ACC112 (cell line): Measurements from ENCODE around the gene TMEM203.
"Not testable (repeated sequence)": the region's sequence is repeated elsewhere in the genome, so short reads cannot be mapped to it uniquely, and the experiment has no call there.

Source experiments
- H2AFZ ChIP-seq: fragments of 200-600 bp; sonication (generic); one replicate; pipeline ENCODE4 v1.6.0; 2017; ENCODE audit warnings: antibody characterized with exemption, low read length; ENCODE audit not compliant: unreplicated experiment
- H3K27ac ChIP-seq: fragments of 200-600 bp; sonication (generic); 2 replicates; pipeline ENCODE4 v1.5.1; 2014; ENCODE audit warnings: low read depth, mild to moderate bottlenecking, antibody characterized with exemption, low read length, moderate library complexity
- H3K27me3 ChIP-seq: fragments of 200-600 bp; sonication (generic); 2 replicates; pipeline ENCODE4 v1.6.1; 2014; ENCODE audit warnings: mild to moderate bottlenecking, antibody characterized with exemption, low read length, moderate library complexity, mixed read lengths; ENCODE audit not compliant: insufficient read depth
- H3K36me3 ChIP-seq: fragments of 200-600 bp; sonication (generic); 2 replicates; pipeline ENCODE4 v1.6.1; 2016; ENCODE audit warnings: mild to moderate bottlenecking, antibody characterized with exemption, low read length, moderate library complexity, mixed read lengths; ENCODE audit not compliant: insufficient read depth
- H3K4me1 ChIP-seq: fragments of 200-600 bp; sonication (generic); one replicate; pipeline ENCODE4 v1.6.1; 2016; ENCODE audit warnings: low read length, mixed read lengths; ENCODE audit not compliant: insufficient read depth, unreplicated experiment, control insufficient read depth
- H3K4me3 ChIP-seq: fragments of 200-600 bp; sonication (generic); 2 replicates; pipeline ENCODE4 v1.5.1; 2014; ENCODE audit warnings: mild to moderate bottlenecking, low read depth, low read length
- H3K79me2 ChIP-seq: fragments of 200-600 bp; sonication (generic); one replicate; pipeline ENCODE4 v1.6.0; 2016; ENCODE audit warnings: low read length; ENCODE audit not compliant: control insufficient read depth, unreplicated experiment, insufficient read depth

The TMEM203 gene

DNA sequence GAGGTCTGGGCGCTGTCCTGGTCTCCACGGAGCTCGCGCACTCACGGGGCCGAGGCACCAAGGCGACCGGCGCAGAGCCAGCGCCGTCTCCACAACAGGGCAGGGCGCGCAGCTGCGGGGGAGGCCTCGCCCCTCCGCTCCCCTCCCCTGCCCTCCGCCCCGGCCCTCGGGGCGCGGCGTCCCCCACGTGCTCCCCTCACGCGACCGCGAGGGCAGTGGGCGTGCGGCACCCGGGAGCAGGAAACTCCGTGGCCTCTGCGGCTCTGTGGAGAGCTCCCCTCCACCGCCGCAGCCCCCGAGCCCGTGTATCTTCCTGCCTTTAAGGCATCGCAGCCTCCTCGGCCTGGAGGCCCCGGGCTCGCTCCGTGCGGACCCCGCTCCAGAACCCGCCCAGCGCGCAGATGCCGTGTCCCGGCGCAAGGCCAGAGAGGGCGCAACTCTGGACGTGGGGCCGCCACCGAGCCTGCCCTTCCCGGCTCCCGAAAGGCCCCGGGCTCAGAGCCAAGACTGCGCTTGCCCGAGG lies 34.9 kb upstream of the TMEM203 start:
- H3K4me1 ChIP-seq: peaks cover 34% of the 10 kb centered on the region
- no peaks in the 10 kb centered on the region for H3K27me3 ChIP-seq
- H3K79me2 ChIP-seq: peaks cover 41% of the 10 kb centered on the region
- peak overlapping the region; percentile 21 for H2AFZ ChIP-seq
- H3K4me3 ChIP-seq: peak overlapping the region; percentile 91
- peaks cover 15% of the 10 kb centered on the region; the same call in 1 of the 2 replicates for H3K36me3 ChIP-seq
- H3K27ac ChIP-seq: peak overlapping the region; percentile 88

- not testable (repeated sequence) for H3K27me3 ChIP-seq
- Histone ChIP-seq H2AFZ (peak overlapping the region; percentile 21), H3K27ac (peak overlapping the region; percentile 88), H3K36me3 (peaks cover 15% of the 10 kb centered on the region; the same call in 1 of the 2 replicates), H3K79me2 (peaks cover 41% of the 10 kb centered on the region), H3K4me3 (peak overlapping the region; percentile 91), H3K4me1 (peaks cover 34% of the 10 kb centered on the region)
Observed at GRCh38 chr9:137239541-137240200, 34.2 kb upstream of the TMEM203 start.

GRCh38 chr9:137237759-137238726 lies 32.6 kb upstream of the TMEM203 start:
- Histone ChIP-seq H3K36me3 (peaks cover 14% of the 10 kb centered on the region; the same call in 1 of the 2 replicates), H3K4me1 (peaks cover 21% of the 10 kb centered on the region), H3K27me3 (no peaks in the 10 kb centered on the region), H3K4me3 (no peak overlapping the region), H3K27ac (no peak overlapping the region), H3K79me2 (peaks cover 29% of the 10 kb centered on the region), H2AFZ (no peak overlapping the region)

DNA sequence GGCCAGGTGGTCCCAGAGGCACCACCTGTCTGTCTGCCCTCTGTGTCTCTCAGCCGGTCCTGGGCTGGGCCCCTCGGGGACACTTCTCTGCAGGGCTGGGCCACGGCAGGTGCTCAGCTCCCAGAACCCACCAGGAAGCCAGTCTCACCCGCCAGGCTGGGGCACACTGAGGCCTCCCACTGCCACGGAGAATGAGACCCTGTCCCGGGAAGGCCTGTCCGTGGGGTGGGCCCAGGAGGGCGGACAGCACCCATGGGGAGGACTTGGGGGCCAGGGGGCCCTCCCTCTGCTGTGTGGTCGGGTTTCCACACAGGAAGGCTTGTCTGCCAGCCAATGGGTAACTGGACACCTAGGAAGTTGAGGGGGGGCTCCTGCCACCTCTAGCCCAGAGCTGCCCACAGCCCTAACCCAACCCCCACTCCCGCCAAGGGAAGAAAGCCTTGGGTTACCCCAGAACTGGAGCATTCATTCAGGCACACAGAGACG lies 31.5 kb upstream of the TMEM203 start:
- H2AFZ ChIP-seq: no peak overlapping the region
- H3K27me3 ChIP-seq: no peaks in the 10 kb centered on the region
- H3K36me3 ChIP-seq: peaks cover 4% of the 10 kb centered on the region; the same call in 1 of the 2 replicates
- no peak overlapping the region for H3K4me3 ChIP-seq
- peaks cover 14% of the 10 kb centered on the region for H3K4me1 ChIP-seq
- peaks cover 18% of the 10 kb centered on the region for H3K79me2 ChIP-seq
- H3K27ac ChIP-seq: no peak overlapping the region

DNA sequence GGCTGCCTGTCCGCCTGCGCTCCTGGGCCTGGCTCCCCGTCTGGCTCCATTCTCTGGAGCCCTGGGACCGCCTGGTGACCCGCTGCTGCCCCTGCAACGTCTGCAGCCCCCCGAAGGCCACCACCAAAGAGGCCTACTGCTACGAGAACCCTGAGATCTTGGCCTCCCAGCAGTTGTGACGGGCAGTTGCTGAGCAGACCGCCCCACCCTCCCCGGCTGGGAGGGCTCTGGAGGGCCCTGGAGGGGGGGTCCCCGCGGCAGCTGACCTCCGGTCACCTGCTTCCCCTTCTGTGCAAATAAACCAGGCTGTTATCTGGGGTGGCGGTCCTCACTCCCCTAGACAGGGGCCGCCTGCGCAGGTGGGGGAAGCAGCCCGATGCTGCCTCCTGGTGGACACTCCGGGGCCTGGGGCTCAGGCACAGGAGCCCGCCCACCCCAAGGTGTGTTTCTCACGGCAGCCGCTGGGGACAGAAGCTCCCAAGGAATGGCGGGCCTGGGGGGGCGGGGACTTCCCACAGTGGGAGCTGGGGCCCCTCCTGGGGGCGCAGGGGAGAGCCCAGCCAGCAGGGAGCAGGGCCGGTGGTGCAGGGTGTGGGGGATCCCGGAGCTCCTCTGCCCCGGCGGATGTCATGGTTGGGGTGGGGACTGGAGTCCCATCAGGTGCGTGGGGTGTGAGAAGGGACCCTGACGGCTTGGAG lies 30.9 kb upstream of the TMEM203 start:
- Histone ChIP-seq H3K36me3 (no peaks in the 10 kb centered on the region), H3K4me1 (peaks cover 14% of the 10 kb centered on the region), H3K79me2 (peaks cover 13% of the 10 kb centered on the region), H3K27ac (no peak overlapping the region), H2AFZ (no peak overlapping the region), H3K27me3 (no peaks in the 10 kb centered on the region), H3K4me3 (no peak overlapping the region)

DNA sequence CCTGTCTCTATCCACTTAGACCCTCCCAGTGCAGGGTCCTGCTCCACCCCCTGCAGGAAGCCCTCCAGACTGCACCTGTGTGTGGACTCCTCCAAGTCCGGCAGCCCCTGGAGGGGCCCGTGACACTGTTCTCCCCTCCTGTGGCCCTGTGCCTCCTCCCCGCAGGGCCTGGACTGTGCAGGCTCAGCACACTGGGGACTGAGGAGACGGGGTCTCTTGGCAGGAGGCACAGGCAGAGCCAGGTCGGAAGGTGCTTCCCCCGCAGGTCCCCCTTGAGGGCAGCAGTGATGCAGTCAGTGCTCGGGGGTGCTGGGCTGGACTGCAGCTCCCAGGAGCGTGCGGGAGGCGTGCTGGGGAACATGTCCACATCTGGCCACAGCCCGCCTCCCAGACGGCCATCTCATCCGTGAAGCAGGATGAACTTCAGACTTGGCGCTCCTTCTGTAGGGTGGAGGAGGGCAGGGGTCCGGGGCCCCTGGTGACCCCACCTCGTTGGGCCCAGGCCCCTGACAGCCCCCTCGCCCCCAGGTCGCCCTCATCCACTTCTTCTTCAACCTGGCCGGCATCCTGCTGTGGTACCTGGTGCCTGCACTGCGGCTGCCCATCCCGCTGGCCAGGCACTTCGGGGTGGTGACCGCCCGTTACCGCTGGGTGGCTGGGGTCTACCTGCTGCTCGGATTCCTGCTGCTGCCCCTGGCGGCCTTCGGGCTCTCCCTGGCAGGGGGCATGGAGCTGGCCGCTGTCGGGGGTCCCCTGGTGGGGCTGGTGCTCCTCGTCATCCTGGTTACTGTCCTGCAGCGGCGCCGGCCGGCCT lies 30.2 kb upstream of the TMEM203 start:
- Histone ChIP-seq H3K27me3 (no peaks in the 10 kb centered on the region), H3K36me3 (no peaks in the 10 kb centered on the region), H3K79me2 (peaks cover 13% of the 10 kb centered on the region), H2AFZ (no peak overlapping the region), H3K27ac (no peak overlapping the region), H3K4me3 (no peak overlapping the region), H3K4me1 (peaks cover 14% of the 10 kb centered on the region)

- H3K4me1 ChIP-seq: peaks cover 14% of the 10 kb centered on the region
- peaks cover 13% of the 10 kb centered on the region for H3K79me2 ChIP-seq
- no peak overlapping the region for H3K27ac ChIP-seq
- H2AFZ ChIP-seq: no peak overlapping the region
- no peak overlapping the region for H3K4me3 ChIP-seq
- no peaks in the 10 kb centered on the region for H3K27me3 ChIP-seq
- H3K36me3 ChIP-seq: no peaks in the 10 kb centered on the region
Observed at GRCh38 chr9:137234758-137235423, 29.4 kb upstream of the TMEM203 start.

DNA sequence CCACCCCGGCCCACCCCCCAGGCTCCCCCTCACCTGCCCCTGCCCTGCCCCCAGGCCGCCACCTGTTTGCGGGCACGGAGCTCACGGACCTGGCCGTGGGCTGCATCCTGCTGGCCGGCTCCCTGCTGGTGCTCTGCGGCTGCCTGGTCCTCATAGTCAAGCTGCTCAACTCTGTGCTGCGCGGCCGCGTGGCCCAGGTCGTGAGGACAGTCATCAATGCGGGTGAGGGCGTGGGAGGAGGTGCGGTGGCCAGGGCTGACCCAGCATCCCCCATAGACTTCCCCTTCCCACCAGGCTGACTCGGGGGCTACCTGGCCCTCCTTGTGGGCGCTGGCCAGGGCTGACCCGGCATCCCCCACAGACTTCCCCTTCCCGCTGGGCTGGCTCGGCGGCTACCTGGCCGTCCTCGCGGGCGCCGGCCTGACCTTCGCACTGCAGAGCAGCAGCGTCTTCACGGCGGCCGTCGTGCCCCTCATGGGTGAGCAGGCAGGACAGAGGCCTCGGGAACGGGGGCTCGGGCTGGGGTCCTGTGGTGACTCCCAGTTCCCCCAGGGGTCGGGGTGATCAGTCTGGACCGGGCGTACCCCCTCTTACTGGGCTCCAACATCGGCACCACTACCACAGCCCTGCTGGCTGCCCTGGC lies 28.7 kb upstream of the TMEM203 start:
- no peak overlapping the region for H3K4me3 ChIP-seq
- no peaks in the 10 kb centered on the region for H3K36me3 ChIP-seq
- peaks cover 14% of the 10 kb centered on the region for H3K4me1 ChIP-seq
- no peak overlapping the region for H3K27ac ChIP-seq
- peaks cover 13% of the 10 kb centered on the region for H3K79me2 ChIP-seq
- H3K27me3 ChIP-seq: no peaks in the 10 kb centered on the region
- H2AFZ ChIP-seq: no peak overlapping the region
